T-helper 17 cell (primary cell): ENCODE measurements around the gene LRP4. TPM values are rescaled to one million over a fixed set of nuclear protein-coding genes. Genes with fewer than 3 reads are reported as not detected.

ENCODE experiments used
- total RNA-seq, 4 donors: library from RNA in 2 of 4; stranded (reverse) in 2 of 4; gene quantifications; one replicate each; pipeline ENCODE4 v1.2.3 and lab custom pipeline; 2022 to 2026

The LRP4 gene
- total RNA-seq, 2 donors from 2014 or later, result not detected

Other genes with a start within 250 kb of the LRP4 start
- 10 to 100 TPM; 58.0 to 65.9 TPM for gene ARHGAP1, start 217.9 kb downstream of the LRP4 start, total RNA-seq
- gene ZNF408, start 217.5 kb downstream of the LRP4 start, total RNA-seq, result 10 to 100 TPM; 11.0 to 14.7 TPM
- not detected for gene F2, start 199.3 kb downstream of the LRP4 start, total RNA-seq
- 10 to 100 TPM; 33.7 to 39.8 TPM for gene CKAP5, start 72.3 kb downstream of the LRP4 start, total RNA-seq
- gene CSTPP1, start 18.2 kb upstream of the LRP4 start, total RNA-seq, result 10 to 100 TPM; 12.2 to 13.8 TPM